DOHH2 (cell line): ENCODE data around the gene DOCK4.

Experiments
- CTCF ChIP-seq: fragments of 200-600 bp; sonication (generic); IDR thresholded peaks from one replicate; pipeline ENCODE4 v1.5.1; 2014; ENCODE audit warnings: antibody characterized with exemption, mild to moderate bottlenecking, low read depth, low read length; ENCODE audit not compliant: poor library complexity, severe bottlenecking
- EZH2phosphoT487 ChIP-seq: fragments of 200-600 bp; sonication (generic); IDR thresholded peaks from 2 replicates; pipeline ENCODE4 v1.6.1; 2017; ENCODE audit warnings: borderline replicate concordance, mild to moderate bottlenecking, antibody characterized with exemption, low read length, moderate library complexity, mixed read lengths

GRCh38 chr7:111855842-111856227, 350.4 kb downstream of the DOCK4 start:
- no peak for TF ChIP-seq CTCF
- no peak for TF ChIP-seq EZH2phosphoT487
